Measurements from ENCODE around the gene COL4A1.

COL4A1 gene

DNA sequence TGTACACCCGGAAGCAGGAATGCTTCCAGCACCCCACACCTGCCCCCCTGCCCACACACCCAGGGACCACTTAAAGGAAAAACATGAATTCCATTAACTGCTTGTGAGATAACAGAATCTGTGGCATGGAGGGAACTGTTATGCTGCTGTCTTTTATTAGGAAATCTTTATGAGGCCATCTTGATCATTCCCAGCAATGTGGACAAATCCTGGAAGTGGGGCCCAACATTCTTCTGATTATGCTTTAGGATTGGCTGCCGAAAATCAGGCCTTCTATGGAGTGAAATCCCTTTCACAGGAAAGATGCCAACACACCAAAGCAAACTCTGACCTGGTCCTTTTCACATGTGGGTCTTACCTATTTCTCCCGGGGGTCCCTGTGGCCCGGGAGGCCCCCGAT lies 114.5 kb downstream of the COL4A1 start:
- H3K4me3 ChIP-seq (ENCODE audit: control insufficient read depth, low read depth, low read length) = no peak overlapping the region
- no peak for TF ChIP-seq CTCF (IDR thresholded peaks at IDR 0.05; ENCODE audit: control insufficient read depth, insufficient read depth, low read depth, low read length, missing control alignments)

DNA sequence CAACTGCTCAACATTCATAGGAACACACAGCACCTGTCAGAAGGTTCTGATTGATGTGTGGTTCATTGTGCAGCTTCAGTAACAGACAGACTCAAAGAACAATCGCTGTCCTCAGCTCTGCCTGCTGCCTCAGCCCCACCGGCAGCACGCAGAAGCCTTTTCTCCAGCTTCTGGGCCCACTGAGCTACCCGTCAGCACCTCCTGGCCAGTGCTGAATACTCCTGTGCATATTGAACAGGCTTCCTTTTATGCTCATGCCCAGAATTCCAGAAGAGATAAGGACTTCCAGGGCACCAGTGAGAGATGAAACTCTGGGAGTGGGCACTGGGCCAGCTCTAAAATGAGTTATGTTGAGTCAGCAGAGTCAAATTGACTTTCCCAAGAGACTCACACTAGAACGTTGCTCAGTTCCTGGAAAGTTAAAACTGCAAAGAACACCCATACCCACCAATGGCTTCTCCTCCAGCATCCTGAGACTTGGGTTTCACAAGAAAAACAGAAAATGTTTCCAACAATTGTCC lies 119.3 kb downstream of the COL4A1 start:
- peak; percentile 35 for DNase-seq (ENCODE audit: low read depth)
- no peak for TF ChIP-seq CTCF (IDR thresholded peaks at IDR 0.05; ENCODE audit: control insufficient read depth, insufficient read depth, low read depth, low read length, missing control alignments)
- no peak overlapping the region for H3K4me3 ChIP-seq (ENCODE audit: control insufficient read depth, low read depth, low read length)

More for the DNA sequence above, 114.5 kb downstream of the COL4A1 start:
- no peak for DNase-seq (ENCODE audit: low read depth)

- no peak for TF ChIP-seq CTCF (IDR thresholded peaks at IDR 0.05; ENCODE audit: control insufficient read depth, insufficient read depth, low read depth, low read length, missing control alignments)
- no peak overlapping the region for H3K4me3 ChIP-seq (ENCODE audit: control insufficient read depth, low read depth, low read length)
- no peak for DNase-seq (ENCODE audit: low read depth)
Measured at GRCh38 chr13:110186231-110186855, 120.6 kb downstream of the COL4A1 start.

GRCh38 chr13:110185696-110186095 lies 121.3 kb downstream of the COL4A1 start:
- H3K4me3 ChIP-seq (ENCODE audit: control insufficient read depth, low read depth, low read length) = no peak overlapping the region
- no peak for TF ChIP-seq CTCF (IDR thresholded peaks at IDR 0.05; ENCODE audit: control insufficient read depth, insufficient read depth, low read depth, low read length, missing control alignments)
- DNase-seq (ENCODE audit: low read depth) = peak; percentile 81

- no peak for DNase-seq (ENCODE audit: low read depth)
- no peak overlapping the region for H3K4me3 ChIP-seq (ENCODE audit: control insufficient read depth, low read depth, low read length)
- TF ChIP-seq CTCF (IDR thresholded peaks at IDR 0.05; ENCODE audit: control insufficient read depth, insufficient read depth, low read depth, low read length, missing control alignments) = no peak
Measured at GRCh38 chr13:110183910-110184309, 123.0 kb downstream of the COL4A1 start.

DNA sequence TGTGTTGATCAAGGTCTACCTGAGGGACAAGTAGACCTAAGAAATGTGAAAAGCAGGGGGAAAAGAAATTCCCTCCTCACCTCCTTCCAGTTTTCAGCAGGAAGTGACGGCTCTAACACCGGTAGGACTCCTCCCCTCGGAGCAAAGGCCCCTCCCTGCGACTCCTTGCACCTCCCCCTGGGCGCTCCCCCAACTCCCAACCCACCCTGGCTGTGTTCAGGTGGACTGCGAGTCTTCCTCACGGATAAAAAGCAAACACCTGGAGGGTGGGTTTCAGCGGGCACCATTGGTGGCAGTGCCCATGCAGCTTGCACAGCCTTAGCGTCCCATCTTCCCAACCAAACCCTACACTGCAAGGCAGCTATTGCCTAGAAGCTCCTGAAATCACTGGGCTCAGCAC lies 124.5 kb downstream of the COL4A1 start:
- DNase-seq (ENCODE audit: low read depth) = no peak
- no peak overlapping the region for H3K4me3 ChIP-seq (ENCODE audit: control insufficient read depth, low read depth, low read length)
- TF ChIP-seq CTCF (IDR thresholded peaks at IDR 0.05; ENCODE audit: control insufficient read depth, insufficient read depth, low read depth, low read length, missing control alignments) = no peak

All from AG09309 (cell line).